Transverse colon (tissue), 4 donors: ENCODE data around the gene ANKS1B.

Source experiments
- EP300 ChIP-seq: sonication (generic); formaldehyde crosslinking; IDR thresholded peaks from one replicate; pipeline ENCODE4 v1.6.1; 2017; ENCODE audit warnings: antibody characterized with exemption, low read depth
- POLR2A ChIP-seq: fragments of 450-650 bp; IDR thresholded peaks from one replicate; pipeline ENCODE4 v1.6.1; 2016; ENCODE audit warnings: antibody characterized with exemption, mild to moderate bottlenecking, moderate library complexity
- POLR2AphosphoS5 ChIP-seq, 3 donors: sonication (generic); formaldehyde crosslinking; IDR thresholded peaks; one replicate each; pipeline ENCODE4 v1.6.1; 2016; ENCODE audit warnings: antibody characterized with exemption in 3 of 3
- TF ChIP-seq, protein P1 (sequence below), 5 experiments: fragments of 200-600 bp in 3 of 5; fragments of 450-650 bp in 2 of 5; sonication (generic) in 3 of 5; IDR thresholded peaks; 1 replicate in 2 of 5; 2 replicates in 3 of 5; pipeline ENCODE4 v1.5.1; 2016 to 2017; ENCODE audit warnings: antibody characterized with exemption in 5 of 5, inconsistent platforms in 3 of 5, mild to moderate bottlenecking in 2 of 5, moderate library complexity in 1 of 5

- no peak for TF ChIP-seq POLR2A
- TF ChIP-seq, protein P1, sequence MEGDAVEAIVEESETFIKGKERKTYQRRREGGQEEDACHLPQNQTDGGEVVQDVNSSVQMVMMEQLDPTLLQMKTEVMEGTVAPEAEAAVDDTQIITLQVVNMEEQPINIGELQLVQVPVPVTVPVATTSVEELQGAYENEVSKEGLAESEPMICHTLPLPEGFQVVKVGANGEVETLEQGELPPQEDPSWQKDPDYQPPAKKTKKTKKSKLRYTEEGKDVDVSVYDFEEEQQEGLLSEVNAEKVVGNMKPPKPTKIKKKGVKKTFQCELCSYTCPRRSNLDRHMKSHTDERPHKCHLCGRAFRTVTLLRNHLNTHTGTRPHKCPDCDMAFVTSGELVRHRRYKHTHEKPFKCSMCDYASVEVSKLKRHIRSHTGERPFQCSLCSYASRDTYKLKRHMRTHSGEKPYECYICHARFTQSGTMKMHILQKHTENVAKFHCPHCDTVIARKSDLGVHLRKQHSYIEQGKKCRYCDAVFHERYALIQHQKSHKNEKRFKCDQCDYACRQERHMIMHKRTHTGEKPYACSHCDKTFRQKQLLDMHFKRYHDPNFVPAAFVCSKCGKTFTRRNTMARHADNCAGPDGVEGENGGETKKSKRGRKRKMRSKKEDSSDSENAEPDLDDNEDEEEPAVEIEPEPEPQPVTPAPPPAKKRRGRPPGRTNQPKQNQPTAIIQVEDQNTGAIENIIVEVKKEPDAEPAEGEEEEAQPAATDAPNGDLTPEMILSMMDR (IDR thresholded peaks at IDR 0.05) = no peak
- no peak for TF ChIP-seq EP300
- TF ChIP-seq POLR2AphosphoS5 (IDR thresholded peaks at IDR 0.05) = no peak
Measured at GRCh38 chr12:98783420-98783819, 1201.3 kb downstream of the ANKS1B start.
